Nephron (organoid): ENCODE results near the gene ALPI.

ENCODE experiments used
- H3K27ac Mint-ChIP-seq, 3 experiments: 2 replicates each; pipeline ENCODE4 v1.8.0; 2020; ENCODE audit warnings: mixed read lengths in 3 of 3, mild to moderate bottlenecking in 2 of 3, moderate library complexity in 1 of 3
- H3K27me3 Mint-ChIP-seq: 2 replicates; pipeline ENCODE4 v1.8.0; 2021; ENCODE audit warnings: low read depth, mild to moderate bottlenecking, moderate library complexity, mixed read lengths
- H3K36me3 Mint-ChIP-seq: 2 replicates; pipeline ENCODE4 v1.8.0; 2020; ENCODE audit warnings: low read depth, mixed read lengths
- H3K4me1 Mint-ChIP-seq: 2 replicates; pipeline ENCODE4 v1.8.0; 2020; ENCODE audit warnings: mixed read lengths
- H3K4me3 Mint-ChIP-seq, 3 experiments: 2 replicates each; pipeline ENCODE4 v1.8.0; 2020; ENCODE audit warnings: mild to moderate bottlenecking in 3 of 3, mixed read lengths in 3 of 3, moderate library complexity in 2 of 3
- H3K9me3 Mint-ChIP-seq: 2 replicates; pipeline ENCODE4 v1.8.0; 2020; ENCODE audit warnings: mixed read lengths
- TF ChIP-seq, protein P1 (sequence below), 3 experiments: fragments of 200-600 bp; sonication (generic); IDR thresholded peaks; one replicate each; pipeline ENCODE4 v1.5.0; 2021; ENCODE audit warnings: antibody characterized with exemption in 3 of 3; ENCODE audit not compliant: unreplicated experiment in 3 of 3

Gene ALPI

GRCh38 chr2:232411901-232412629, 43.9 kb upstream of the ALPI start:
- no peak overlapping the region for H3K27ac Mint-ChIP-seq
- H3K4me1 Mint-ChIP-seq: no peaks in the 10 kb centered on the region
- peaks cover 63% of the 10 kb centered on the region for H3K27me3 Mint-ChIP-seq
- no peak overlapping the region for H3K4me3 Mint-ChIP-seq
- no peaks in the 10 kb centered on the region for H3K9me3 Mint-ChIP-seq
- H3K36me3 Mint-ChIP-seq: no peaks in the 10 kb centered on the region
- TF ChIP-seq, protein P1, sequence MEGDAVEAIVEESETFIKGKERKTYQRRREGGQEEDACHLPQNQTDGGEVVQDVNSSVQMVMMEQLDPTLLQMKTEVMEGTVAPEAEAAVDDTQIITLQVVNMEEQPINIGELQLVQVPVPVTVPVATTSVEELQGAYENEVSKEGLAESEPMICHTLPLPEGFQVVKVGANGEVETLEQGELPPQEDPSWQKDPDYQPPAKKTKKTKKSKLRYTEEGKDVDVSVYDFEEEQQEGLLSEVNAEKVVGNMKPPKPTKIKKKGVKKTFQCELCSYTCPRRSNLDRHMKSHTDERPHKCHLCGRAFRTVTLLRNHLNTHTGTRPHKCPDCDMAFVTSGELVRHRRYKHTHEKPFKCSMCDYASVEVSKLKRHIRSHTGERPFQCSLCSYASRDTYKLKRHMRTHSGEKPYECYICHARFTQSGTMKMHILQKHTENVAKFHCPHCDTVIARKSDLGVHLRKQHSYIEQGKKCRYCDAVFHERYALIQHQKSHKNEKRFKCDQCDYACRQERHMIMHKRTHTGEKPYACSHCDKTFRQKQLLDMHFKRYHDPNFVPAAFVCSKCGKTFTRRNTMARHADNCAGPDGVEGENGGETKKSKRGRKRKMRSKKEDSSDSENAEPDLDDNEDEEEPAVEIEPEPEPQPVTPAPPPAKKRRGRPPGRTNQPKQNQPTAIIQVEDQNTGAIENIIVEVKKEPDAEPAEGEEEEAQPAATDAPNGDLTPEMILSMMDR (IDR thresholded peaks at IDR 0.05; ENCODE audit: unreplicated experiment in 3 of 3): no peak

GRCh38 chr2:232412986-232413385, 43.0 kb upstream of the ALPI start:
- no peaks in the 10 kb centered on the region for H3K36me3 Mint-ChIP-seq
- no peak overlapping the region for H3K4me3 Mint-ChIP-seq
- TF ChIP-seq, protein P1 (IDR thresholded peaks at IDR 0.05; ENCODE audit: unreplicated experiment in 3 of 3): no peak
- H3K4me1 Mint-ChIP-seq: no peaks in the 10 kb centered on the region
- peaks cover 72% of the 10 kb centered on the region for H3K27me3 Mint-ChIP-seq
- no peak overlapping the region for H3K27ac Mint-ChIP-seq
- H3K9me3 Mint-ChIP-seq: no peaks in the 10 kb centered on the region

DNA sequence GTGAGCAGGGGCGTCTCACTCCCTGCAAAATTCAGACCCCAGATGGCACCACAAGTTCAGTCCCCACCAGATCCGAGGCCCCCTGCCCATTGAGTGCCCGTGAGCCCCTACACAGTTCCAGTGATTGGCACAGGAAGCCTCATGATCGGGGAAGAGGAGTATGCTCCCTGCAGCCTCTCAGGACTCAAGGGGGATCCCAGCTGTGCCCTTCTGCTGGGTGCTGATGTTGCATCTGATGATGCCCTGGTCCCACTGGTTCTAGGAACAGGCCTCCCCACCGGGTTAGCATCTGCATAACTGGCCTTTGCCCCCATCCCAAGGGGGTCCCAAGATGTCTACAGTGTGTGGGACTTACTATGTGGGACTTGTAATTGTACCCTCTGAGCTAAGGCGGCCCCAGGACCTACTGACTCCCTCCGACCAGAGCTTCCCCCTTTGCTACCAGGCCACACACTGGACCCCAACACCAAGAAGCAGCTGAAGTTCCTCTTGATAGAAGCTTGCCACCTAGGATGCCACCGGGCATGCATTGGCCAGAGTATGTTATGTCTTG, 40.7 kb upstream of the ALPI start:
- peaks cover 10% of the 10 kb centered on the region for H3K4me1 Mint-ChIP-seq
- no peaks in the 10 kb centered on the region for H3K9me3 Mint-ChIP-seq
- TF ChIP-seq, protein P1 (IDR thresholded peaks at IDR 0.05; ENCODE audit: unreplicated experiment in 3 of 3): no peak
- H3K27ac Mint-ChIP-seq: no peak overlapping the region
- no peaks in the 10 kb centered on the region for H3K36me3 Mint-ChIP-seq
- H3K4me3 Mint-ChIP-seq: no peak overlapping the region
- peaks cover 94% of the 10 kb centered on the region for H3K27me3 Mint-ChIP-seq

DNA sequence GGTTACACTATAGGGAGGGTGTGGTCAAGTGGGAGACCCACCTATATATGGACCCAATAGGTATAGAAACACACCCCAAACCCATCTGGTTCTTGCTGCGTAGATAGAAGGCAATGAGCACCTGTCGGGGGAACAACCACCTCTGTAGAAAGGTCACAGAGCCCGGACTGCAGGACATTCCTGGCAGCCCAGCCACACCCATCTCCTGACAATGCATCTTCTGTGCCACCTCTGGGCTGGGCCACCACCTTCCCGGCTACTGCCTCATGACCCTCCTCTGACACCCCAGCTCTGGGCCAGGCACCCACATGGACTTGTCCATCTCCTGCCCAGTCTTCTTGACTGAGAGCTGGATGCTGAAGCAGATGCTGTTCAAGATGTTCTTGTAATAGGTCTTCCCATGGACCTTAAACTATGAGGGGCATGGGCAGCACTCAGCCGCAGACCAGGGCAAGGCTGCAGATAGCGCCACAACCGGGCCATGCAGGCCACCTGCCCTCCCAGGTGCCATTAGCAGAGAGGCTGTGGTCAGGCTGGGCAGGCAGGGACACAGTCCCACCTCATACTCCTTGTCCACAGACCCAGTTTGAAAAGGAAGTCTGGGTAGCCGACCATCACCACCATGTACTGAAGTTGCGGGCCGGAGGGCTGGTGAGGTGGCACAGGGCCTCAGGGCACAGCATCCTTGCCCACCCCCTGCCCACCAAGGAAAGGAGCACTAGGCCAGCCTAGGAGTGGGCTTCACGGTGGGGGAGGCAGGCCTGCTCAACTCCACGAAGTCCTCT, 40.0 kb upstream of the ALPI start:
- Mint-ChIP-seq H3K27ac (no peak overlapping the region), H3K9me3 (no peaks in the 10 kb centered on the region), H3K4me3 (no peak overlapping the region), H3K4me1 (peaks cover 10% of the 10 kb centered on the region), H3K27me3 (peaks cover 93% of the 10 kb centered on the region), H3K36me3 (no peaks in the 10 kb centered on the region)
- TF ChIP-seq, protein P1 (IDR thresholded peaks at IDR 0.05; ENCODE audit: unreplicated experiment in 3 of 3): no peak

GRCh38 chr2:232416521-232417470, 39.2 kb upstream of the ALPI start:
- Mint-ChIP-seq H3K4me1 (peaks cover 10% of the 10 kb centered on the region), H3K4me3 (no peak overlapping the region)

More at GRCh38 chr2:232416521-232417470, 39.2 kb upstream of the ALPI start:
- H3K27me3 Mint-ChIP-seq: peaks cover 93% of the 10 kb centered on the region
- peaks cover 1% of the 10 kb centered on the region for H3K36me3 Mint-ChIP-seq
- H3K27ac Mint-ChIP-seq: no peak overlapping the region
- TF ChIP-seq, protein P1 (IDR thresholded peaks at IDR 0.05; ENCODE audit: unreplicated experiment in 3 of 3): no peak
- peaks cover 2% of the 10 kb centered on the region for H3K9me3 Mint-ChIP-seq
